ENCODE results near the gene ZNF862. TPM values are rescaled to one million over a fixed set of nuclear protein-coding genes. Genes with fewer than 3 reads are reported as not detected.

ZNF862 gene
- polyA plus RNA-seq, 1 experiment = 11.5 TPM

DNA sequence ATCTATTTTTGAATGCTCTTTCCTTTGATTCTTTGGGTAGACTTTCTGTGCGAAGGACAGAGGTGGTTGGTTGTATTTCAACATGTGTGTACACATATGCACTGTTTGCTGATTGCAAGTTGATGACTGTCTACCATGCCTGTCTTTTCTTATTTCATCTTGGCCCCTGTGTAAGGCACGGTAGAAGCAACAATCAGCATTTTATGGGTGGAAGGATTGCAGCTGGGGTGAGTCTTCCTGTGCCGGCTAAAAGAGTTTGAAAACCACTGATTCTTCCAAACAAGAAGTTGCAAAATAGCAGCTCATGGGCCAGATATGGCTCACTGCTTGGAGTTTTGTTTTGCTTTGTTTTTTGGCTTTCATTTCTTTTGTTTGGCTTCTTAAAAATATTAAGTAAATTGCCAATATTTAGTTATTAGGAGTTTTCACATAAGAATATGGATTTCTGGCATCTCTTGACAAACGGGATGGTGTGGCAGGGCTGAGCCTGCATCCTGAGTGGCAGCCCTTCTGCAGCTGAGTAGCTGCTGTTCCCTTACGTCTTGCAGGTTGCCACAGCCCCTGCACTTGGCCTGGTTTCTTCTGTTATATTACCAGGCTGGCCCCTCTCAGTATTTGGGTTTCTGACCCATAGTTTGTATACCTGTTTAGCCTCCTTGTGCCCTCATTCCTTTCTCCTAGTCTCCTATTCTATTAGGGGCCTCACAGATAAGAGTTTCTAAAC lies 7.2 kb downstream of the ZNF862 start:
- TF ChIP-seq, protein P1, sequence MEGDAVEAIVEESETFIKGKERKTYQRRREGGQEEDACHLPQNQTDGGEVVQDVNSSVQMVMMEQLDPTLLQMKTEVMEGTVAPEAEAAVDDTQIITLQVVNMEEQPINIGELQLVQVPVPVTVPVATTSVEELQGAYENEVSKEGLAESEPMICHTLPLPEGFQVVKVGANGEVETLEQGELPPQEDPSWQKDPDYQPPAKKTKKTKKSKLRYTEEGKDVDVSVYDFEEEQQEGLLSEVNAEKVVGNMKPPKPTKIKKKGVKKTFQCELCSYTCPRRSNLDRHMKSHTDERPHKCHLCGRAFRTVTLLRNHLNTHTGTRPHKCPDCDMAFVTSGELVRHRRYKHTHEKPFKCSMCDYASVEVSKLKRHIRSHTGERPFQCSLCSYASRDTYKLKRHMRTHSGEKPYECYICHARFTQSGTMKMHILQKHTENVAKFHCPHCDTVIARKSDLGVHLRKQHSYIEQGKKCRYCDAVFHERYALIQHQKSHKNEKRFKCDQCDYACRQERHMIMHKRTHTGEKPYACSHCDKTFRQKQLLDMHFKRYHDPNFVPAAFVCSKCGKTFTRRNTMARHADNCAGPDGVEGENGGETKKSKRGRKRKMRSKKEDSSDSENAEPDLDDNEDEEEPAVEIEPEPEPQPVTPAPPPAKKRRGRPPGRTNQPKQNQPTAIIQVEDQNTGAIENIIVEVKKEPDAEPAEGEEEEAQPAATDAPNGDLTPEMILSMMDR (IDR thresholded peaks at IDR 0.05; ENCODE audit: low read depth, low read length) = no peak
- H3K27ac ChIP-seq (ENCODE audit: low read depth, low read length) = no peak overlapping the region
- H3K4me3 ChIP-seq (ENCODE audit: low read depth, low read length) = no peak overlapping the region
- ChIA-PET CTCF (no interaction called here), POLR2A (no interaction called here)
- no peaks in the 10 kb centered on the region for H3K27me3 ChIP-seq (ENCODE audit: control insufficient read depth, insufficient read depth, low read length)
- no peaks in the 10 kb centered on the region for H3K9me3 ChIP-seq (ENCODE audit: control insufficient read depth, insufficient read depth, low read length)
- no peak for DNase-seq (ENCODE audit: low read depth, low spot score)

DNA sequence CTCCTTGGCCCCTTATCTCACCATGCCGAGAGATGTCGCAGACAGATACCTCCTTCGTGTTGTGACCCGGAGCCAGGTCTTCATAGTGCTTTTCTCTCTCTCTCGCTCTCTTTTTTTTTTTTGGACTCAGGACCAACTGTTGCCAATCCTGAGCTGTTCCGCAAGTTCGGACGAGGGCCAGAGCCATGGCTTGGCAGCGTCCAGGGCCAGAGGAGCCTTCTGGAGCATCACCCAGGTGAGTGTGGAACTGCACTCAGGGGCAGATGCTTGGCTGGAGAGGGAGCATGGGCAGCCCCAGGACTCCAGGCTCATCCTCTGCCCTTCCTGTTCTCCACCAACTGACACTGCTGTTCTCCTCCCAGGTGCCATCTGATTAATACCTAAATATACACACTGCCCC lies 7.8 kb downstream of the ZNF862 start:
- H3K27me3 ChIP-seq (ENCODE audit: control insufficient read depth, insufficient read depth, low read length) = no peaks in the 10 kb centered on the region
- TF ChIP-seq, protein P1 (IDR thresholded peaks at IDR 0.05; ENCODE audit: low read depth, low read length) = no peak
- POLR2A ChIA-PET = no interaction called here
- H3K9me3 ChIP-seq (ENCODE audit: control insufficient read depth, insufficient read depth, low read length) = no peaks in the 10 kb centered on the region
- DNase-seq (ENCODE audit: low read depth, low spot score) = no peak
- CTCF ChIA-PET = no interaction called here
- no peak overlapping the region for H3K27ac ChIP-seq (ENCODE audit: low read depth, low read length)
- H3K4me3 ChIP-seq (ENCODE audit: low read depth, low read length) = no peak overlapping the region

DNA sequence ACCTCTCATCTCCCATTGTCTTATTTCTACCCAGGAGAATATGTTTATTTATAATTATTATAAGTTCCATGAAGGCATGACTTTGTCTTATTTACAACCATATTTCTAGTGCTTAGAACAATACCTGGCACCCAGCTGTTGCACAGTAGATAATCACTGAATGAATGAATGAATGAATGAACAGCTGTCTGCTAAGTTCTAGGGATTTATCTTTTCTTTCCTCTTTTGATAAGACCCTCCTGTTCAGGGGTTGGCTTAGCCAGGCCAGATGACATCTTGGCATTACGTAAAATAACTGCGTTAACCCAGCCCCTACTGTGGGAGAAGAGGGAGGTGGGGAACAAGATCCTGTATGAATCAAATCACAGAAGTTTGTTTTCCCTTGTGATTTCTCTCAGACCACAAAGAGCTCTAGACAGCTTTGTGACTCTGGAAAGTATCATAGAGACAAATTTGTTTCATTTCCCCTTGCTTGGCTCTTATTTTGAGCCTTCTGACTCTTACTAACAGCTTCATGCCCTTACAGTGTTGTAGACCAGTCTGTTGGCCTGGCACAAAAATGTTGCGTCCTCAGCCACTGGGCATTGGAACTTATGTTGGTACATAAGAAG lies 8.4 kb downstream of the ZNF862 start:
- ChIA-PET POLR2A (no interaction called here), CTCF (no interaction called here)
- H3K4me3 ChIP-seq (ENCODE audit: low read depth, low read length) = no peak overlapping the region
- DNase-seq (ENCODE audit: low read depth, low spot score) = no peak
- no peaks in the 10 kb centered on the region for H3K9me3 ChIP-seq (ENCODE audit: control insufficient read depth, insufficient read depth, low read length)
- H3K27me3 ChIP-seq (ENCODE audit: control insufficient read depth, insufficient read depth, low read length) = no peaks in the 10 kb centered on the region
- no peak overlapping the region for H3K27ac ChIP-seq (ENCODE audit: low read depth, low read length)
- TF ChIP-seq, protein P1 (IDR thresholded peaks at IDR 0.05; ENCODE audit: low read depth, low read length) = no peak

DNA sequence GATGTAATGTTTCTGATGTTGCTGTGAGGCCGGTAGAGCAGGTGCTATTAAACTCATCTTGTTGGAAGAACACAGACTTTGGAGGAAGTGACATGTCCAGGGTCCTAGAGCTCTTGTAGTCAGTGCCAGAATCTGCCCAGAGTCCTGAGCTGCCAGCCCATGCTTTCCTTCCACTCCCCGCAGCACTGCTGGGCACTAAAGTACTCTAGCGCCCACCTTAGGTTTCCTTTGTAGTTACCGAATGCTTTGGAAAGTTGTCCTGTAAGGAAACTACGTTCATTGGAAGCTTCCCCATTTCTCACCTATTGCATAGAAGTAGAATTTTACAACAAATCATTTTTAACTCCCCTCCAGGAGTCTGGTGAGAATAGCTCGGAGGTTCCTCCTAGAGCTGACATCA lies 11.0 kb downstream of the ZNF862 start:
- Histone ChIP-seq H3K27me3 (ENCODE audit: control insufficient read depth, insufficient read depth, low read length) (no peaks in the 10 kb centered on the region), H3K27ac (ENCODE audit: low read depth, low read length) (no peak overlapping the region), H3K4me3 (ENCODE audit: low read depth, low read length) (no peak overlapping the region), H3K9me3 (ENCODE audit: control insufficient read depth, insufficient read depth, low read length) (no peaks in the 10 kb centered on the region)
- CTCF ChIA-PET = no interaction called here
- POLR2A ChIA-PET = no interaction called here
- no peak for DNase-seq (ENCODE audit: low read depth, low spot score)
- TF ChIP-seq, protein P1 (IDR thresholded peaks at IDR 0.05; ENCODE audit: low read depth, low read length) = no peak

DNA sequence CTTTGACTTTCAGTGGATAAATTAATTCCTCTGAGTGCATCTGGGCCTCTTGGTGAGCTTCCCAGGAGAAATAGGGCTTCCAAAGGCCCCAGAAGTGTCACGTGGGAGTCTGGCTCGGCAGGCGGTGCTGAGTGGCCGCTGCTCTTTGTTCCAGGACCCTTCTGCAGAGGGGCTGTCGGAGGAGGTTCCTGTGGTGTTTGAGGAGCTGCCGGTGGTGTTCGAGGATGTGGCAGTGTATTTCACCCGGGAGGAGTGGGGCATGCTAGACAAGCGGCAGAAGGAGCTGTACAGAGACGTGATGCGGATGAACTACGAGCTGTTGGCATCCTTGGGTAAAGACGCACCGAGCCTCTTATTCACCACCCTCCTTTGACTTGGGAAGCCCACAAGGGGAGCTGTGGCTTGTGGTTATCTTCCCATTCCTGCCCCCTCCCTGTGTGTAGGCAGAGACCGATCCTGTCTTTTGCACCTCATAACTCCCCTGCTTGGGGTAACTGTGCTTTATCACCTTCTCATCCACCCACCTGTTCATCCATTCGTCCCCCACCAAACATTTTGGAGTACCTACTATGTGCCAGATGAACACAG lies 11.9 kb downstream of the ZNF862 start:
- no peak overlapping the region for H3K4me3 ChIP-seq (ENCODE audit: low read depth, low read length)
- TF ChIP-seq, protein P1 (IDR thresholded peaks at IDR 0.05; ENCODE audit: low read depth, low read length) = no peak
- H3K9me3 ChIP-seq (ENCODE audit: control insufficient read depth, insufficient read depth, low read length) = no peaks in the 10 kb centered on the region
- no peak overlapping the region for H3K27ac ChIP-seq (ENCODE audit: low read depth, low read length)
- H3K27me3 ChIP-seq (ENCODE audit: control insufficient read depth, insufficient read depth, low read length) = no peaks in the 10 kb centered on the region
- ChIA-PET CTCF (no interaction called here), POLR2A (no interaction called here)
- no peak for DNase-seq (ENCODE audit: low read depth, low spot score)
